SU-DHL-6 (cell line): ENCODE results near the gene DGCR6L.
"Not testable (repeated sequence)": the region's sequence is repeated elsewhere in the genome, so short reads cannot be mapped to it uniquely, and the experiment has no call there.

ENCODE experiments used
- H2AFZ ChIP-seq: fragments of 200-600 bp; sonication (generic); 2 replicates; pipeline ENCODE4 v1.6.1; 2014; ENCODE audit warnings: low read depth, mild to moderate bottlenecking, moderate library complexity, mixed read lengths, antibody characterized with exemption, low read length; ENCODE audit not compliant: severe bottlenecking
- H3F3A ChIP-seq: fragments of 200-600 bp; shearing (Covaris generic); 2 replicates; pipeline ENCODE4 v1.6.0; 2016; ENCODE audit warnings: antibody characterized with exemption, mild to moderate bottlenecking; ENCODE audit not compliant: insufficient read depth
- H3K27ac ChIP-seq: fragments of 200-600 bp; sonication (generic); 2 replicates; pipeline ENCODE4 v1.5.1; 2016; ENCODE audit warnings: low read depth, mild to moderate bottlenecking, low read length, moderate library complexity, mixed read lengths
- H3K27me3 ChIP-seq: fragments of 200-600 bp; sonication (generic), shearing (Covaris generic); 2 replicates; pipeline ENCODE4 v1.6.0; 2014; ENCODE audit warnings: mild to moderate bottlenecking, low read length
- H3K36me3 ChIP-seq: fragments of 200-600 bp; sonication (generic); 2 replicates; pipeline ENCODE4 v1.6.1; 2014; ENCODE audit warnings: mild to moderate bottlenecking, low read length, mixed read lengths
- H3K4me2 ChIP-seq: fragments of 300-600, 200-600 bp; shearing (Covaris generic), sonication (generic); 2 replicates; pipeline ENCODE4 v1.6.0; 2014; ENCODE audit warnings: low read length, low read depth, mild to moderate bottlenecking; ENCODE audit not compliant: poor library complexity, severe bottlenecking
- H3K4me3 ChIP-seq: fragments of 200-600 bp; sonication (generic); 2 replicates; pipeline ENCODE4 v1.5.1; 2014; ENCODE audit warnings: antibody characterized with exemption, low read length, mild to moderate bottlenecking, mixed read lengths; ENCODE audit not compliant: insufficient read depth, poor library complexity, severe bottlenecking
- H3K79me2 ChIP-seq: fragments of 200-600 bp; sonication (generic); 2 replicates; pipeline ENCODE4 v1.6.1; 2014; ENCODE audit warnings: mild to moderate bottlenecking, low read length, moderate library complexity; ENCODE audit not compliant: insufficient read depth
- H3K9ac ChIP-seq: fragments of 200-600 bp; sonication (generic); 2 replicates; pipeline ENCODE4 v1.7.0; 2014; ENCODE audit warnings: mild to moderate bottlenecking, low read length
- H3K9me2 ChIP-seq: fragments of 200-600 bp; sonication (generic); replicated peaks from 2 replicates; pipeline ENCODE4 v1.6.1; 2014; ENCODE audit warnings: low read length; ENCODE audit not compliant: insufficient read depth
- H3K9me3 ChIP-seq: fragments of 200-600 bp; sonication (generic); 2 replicates; pipeline ENCODE4 v1.6.1; 2014; ENCODE audit warnings: low read length, mixed read lengths; ENCODE audit not compliant: insufficient read depth
- H4K20me1 ChIP-seq: fragments of 200-600 bp; sonication (generic); 2 replicates; pipeline ENCODE4 v1.6.1; 2014; ENCODE audit warnings: low read depth, mild to moderate bottlenecking, antibody characterized with exemption, low read length, moderate library complexity, mixed read lengths
- EZH2phosphoT487 ChIP-seq: fragments of 200-600 bp; sonication (generic), shearing (Covaris generic); conservative IDR thresholded peaks from 2 replicates; pipeline ENCODE4 v1.6.1; 2018; ENCODE audit warnings: mild to moderate bottlenecking, antibody characterized with exemption, low read length, moderate library complexity, mixed read lengths
- TF ChIP-seq, protein P1 (sequence below): fragments of 200-600 bp; sonication (generic); IDR thresholded peaks from one replicate; pipeline ENCODE4 v1.5.1; 2017; ENCODE audit warnings: antibody characterized with exemption, mild to moderate bottlenecking, low read length, moderate library complexity; ENCODE audit not compliant: insufficient read depth, poor library complexity, severe bottlenecking

Gene DGCR6L

GRCh38 chr22:20272700-20273099 is 47.2 kb downstream of the DGCR6L start:
- no peak overlapping the region for H3K27ac ChIP-seq
- no peak for TF ChIP-seq EZH2phosphoT487
- TF ChIP-seq, protein P1, sequence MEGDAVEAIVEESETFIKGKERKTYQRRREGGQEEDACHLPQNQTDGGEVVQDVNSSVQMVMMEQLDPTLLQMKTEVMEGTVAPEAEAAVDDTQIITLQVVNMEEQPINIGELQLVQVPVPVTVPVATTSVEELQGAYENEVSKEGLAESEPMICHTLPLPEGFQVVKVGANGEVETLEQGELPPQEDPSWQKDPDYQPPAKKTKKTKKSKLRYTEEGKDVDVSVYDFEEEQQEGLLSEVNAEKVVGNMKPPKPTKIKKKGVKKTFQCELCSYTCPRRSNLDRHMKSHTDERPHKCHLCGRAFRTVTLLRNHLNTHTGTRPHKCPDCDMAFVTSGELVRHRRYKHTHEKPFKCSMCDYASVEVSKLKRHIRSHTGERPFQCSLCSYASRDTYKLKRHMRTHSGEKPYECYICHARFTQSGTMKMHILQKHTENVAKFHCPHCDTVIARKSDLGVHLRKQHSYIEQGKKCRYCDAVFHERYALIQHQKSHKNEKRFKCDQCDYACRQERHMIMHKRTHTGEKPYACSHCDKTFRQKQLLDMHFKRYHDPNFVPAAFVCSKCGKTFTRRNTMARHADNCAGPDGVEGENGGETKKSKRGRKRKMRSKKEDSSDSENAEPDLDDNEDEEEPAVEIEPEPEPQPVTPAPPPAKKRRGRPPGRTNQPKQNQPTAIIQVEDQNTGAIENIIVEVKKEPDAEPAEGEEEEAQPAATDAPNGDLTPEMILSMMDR: no peak
- H2AFZ ChIP-seq: no peak overlapping the region
- H3K79me2 ChIP-seq: no peaks in the 10 kb centered on the region
- no peaks in the 10 kb centered on the region for H3K36me3 ChIP-seq
- H3K27me3 ChIP-seq: no peaks in the 10 kb centered on the region
- H3K9me3 ChIP-seq: no peaks in the 10 kb centered on the region
- no peaks in the 10 kb centered on the region for H4K20me1 ChIP-seq
- H3K4me3 ChIP-seq: no peak overlapping the region
- no peaks in the 10 kb centered on the region for H3K9me2 ChIP-seq
- H3K4me2 ChIP-seq: no peak overlapping the region
- no peaks in the 10 kb centered on the region for H3F3A ChIP-seq
- no peak overlapping the region for H3K9ac ChIP-seq

GRCh38 chr22:20272174-20272573 is 47.7 kb downstream of the DGCR6L start:
- H2AFZ ChIP-seq: no peak overlapping the region
- no peaks in the 10 kb centered on the region for H3K36me3 ChIP-seq
- no peaks in the 10 kb centered on the region for H3K27me3 ChIP-seq
- no peak overlapping the region for H3K27ac ChIP-seq
- H3K9me2 ChIP-seq: no peaks in the 10 kb centered on the region
- no peak overlapping the region for H3K4me3 ChIP-seq
- H3K9me3 ChIP-seq: no peaks in the 10 kb centered on the region
- TF ChIP-seq, protein P1: no peak
- no peak for TF ChIP-seq EZH2phosphoT487
- H3F3A ChIP-seq: no peaks in the 10 kb centered on the region
- H3K79me2 ChIP-seq: no peaks in the 10 kb centered on the region
- no peak overlapping the region for H3K9ac ChIP-seq
- H4K20me1 ChIP-seq: no peaks in the 10 kb centered on the region
- no peak overlapping the region for H3K4me2 ChIP-seq

DNA sequence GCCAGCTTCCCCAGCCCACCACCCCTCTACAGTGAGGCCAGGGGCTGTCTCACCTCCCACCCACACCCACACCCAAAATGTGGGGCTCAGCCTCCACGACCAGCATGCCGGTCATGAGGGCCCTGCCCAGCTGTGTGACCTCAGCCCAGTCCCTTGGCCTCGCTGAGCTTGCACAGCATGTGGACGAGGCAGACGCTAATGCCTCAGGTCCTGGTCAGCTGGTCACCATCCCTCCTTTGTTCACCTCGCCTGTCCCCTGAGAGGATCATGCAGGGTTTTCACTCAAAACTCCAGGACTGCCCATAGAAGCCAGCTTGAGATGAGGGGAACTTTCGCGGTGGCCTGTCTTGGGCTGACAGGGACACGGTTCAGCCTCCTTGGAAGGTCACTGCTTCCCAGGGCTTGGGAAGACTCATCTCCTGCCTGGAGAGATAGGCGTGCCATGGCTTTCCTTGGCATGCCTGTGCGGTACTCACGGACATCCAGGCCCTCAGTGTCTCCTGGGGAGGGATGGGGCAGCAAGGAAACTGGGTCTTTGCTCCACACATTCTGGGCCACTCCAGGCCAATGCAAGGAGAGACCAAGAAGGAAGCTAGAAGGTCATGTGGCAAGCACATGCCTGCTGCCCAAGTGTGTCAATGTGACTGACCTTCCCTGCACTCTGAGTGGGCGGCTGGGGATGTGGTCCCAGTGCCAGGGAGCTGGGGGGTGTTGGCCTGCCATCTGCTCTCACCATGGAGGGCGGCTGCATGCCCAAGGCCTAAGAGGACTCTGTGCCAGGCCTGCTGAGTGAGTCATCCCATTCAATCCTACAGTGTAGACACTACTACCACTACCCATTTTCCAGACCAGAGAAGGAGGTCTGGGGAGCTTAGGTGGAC is 48.5 kb downstream of the DGCR6L start:
- no peaks in the 10 kb centered on the region for H4K20me1 ChIP-seq
- H3K27me3 ChIP-seq: no peaks in the 10 kb centered on the region
- H3K4me2 ChIP-seq: no peak overlapping the region
- H3K36me3 ChIP-seq: no peaks in the 10 kb centered on the region
- no peaks in the 10 kb centered on the region for H3K79me2 ChIP-seq
- H3F3A ChIP-seq: no peaks in the 10 kb centered on the region
- no peaks in the 10 kb centered on the region for H3K9me2 ChIP-seq
- no peak overlapping the region for H3K27ac ChIP-seq
- TF ChIP-seq EZH2phosphoT487: no peak
- TF ChIP-seq, protein P1: no peak
- no peak overlapping the region for H3K4me3 ChIP-seq
- no peak overlapping the region for H3K9ac ChIP-seq
- no peak overlapping the region for H2AFZ ChIP-seq
- no peaks in the 10 kb centered on the region for H3K9me3 ChIP-seq

- H3F3A ChIP-seq, H3K9me3 ChIP-seq, H3K79me2 ChIP-seq, H3K27me3 ChIP-seq, H3K9ac ChIP-seq, H3K36me3 ChIP-seq, H3K4me2 ChIP-seq, H2AFZ ChIP-seq, H3K9me2 ChIP-seq, H4K20me1 ChIP-seq, H3K4me3 ChIP-seq, H3K27ac ChIP-seq: not testable (repeated sequence)
Observed at GRCh38 chr22:20270190-20271113, 49.4 kb downstream of the DGCR6L start.

- not testable (repeated sequence) for H2AFZ ChIP-seq, H3F3A ChIP-seq, H3K4me3 ChIP-seq, H3K36me3 ChIP-seq, H4K20me1 ChIP-seq, H3K27me3 ChIP-seq, H3K27ac ChIP-seq, H3K9me2 ChIP-seq, H3K9ac ChIP-seq, H3K79me2 ChIP-seq, H3K4me2 ChIP-seq, H3K9me3 ChIP-seq
Observed at GRCh38 chr22:20269673-20270072, 50.2 kb downstream of the DGCR6L start.
